Osteocyte (in vitro differentiated cells): ENCODE data around the gene IFNK. TPM values are rescaled to one million over a fixed set of nuclear protein-coding genes. Genes with fewer than 3 reads are reported as not detected.

Source experiments
- DNase-seq: peaks from one replicate; pipeline ENCODE4 v3.0.0; 2021; ENCODE audit warnings: mixed read lengths; ENCODE audit not compliant: unreplicated experiment; ENCODE audit errors: extremely low spot score
- H3K27ac Mint-ChIP-seq: one replicate; pipeline ENCODE4 v1.8.0; 2021; ENCODE audit warnings: mild to moderate bottlenecking, mixed read lengths; ENCODE audit not compliant: unreplicated experiment
- H3K27me3 Mint-ChIP-seq: one replicate; pipeline ENCODE4 v1.8.0; 2021; ENCODE audit warnings: mixed read lengths; ENCODE audit not compliant: unreplicated experiment
- H3K36me3 Mint-ChIP-seq: one replicate; pipeline ENCODE4 v1.8.0; 2021; ENCODE audit warnings: mixed read lengths; ENCODE audit not compliant: unreplicated experiment
- H3K4me1 Mint-ChIP-seq: one replicate; pipeline ENCODE4 v1.8.0; 2021; ENCODE audit warnings: mixed read lengths; ENCODE audit not compliant: unreplicated experiment
- H3K4me3 Mint-ChIP-seq: one replicate; pipeline ENCODE4 v1.8.0; 2021; ENCODE audit warnings: mild to moderate bottlenecking, moderate library complexity, mixed read lengths; ENCODE audit not compliant: unreplicated experiment
- H3K9me3 Mint-ChIP-seq: one replicate; pipeline ENCODE4 v1.8.0; 2021; ENCODE audit warnings: mixed read lengths; ENCODE audit not compliant: unreplicated experiment
- CTCF ChIP-seq: fragments of 200-600 bp; sonication (generic); IDR thresholded peaks from 2 replicates; pipeline ENCODE4 v1.5.0; 2021; ENCODE audit warnings: antibody characterized with exemption, mild to moderate bottlenecking, moderate library complexity
- total RNA-seq: library from RNA; stranded (reverse); gene quantifications from 2 replicates; pipeline ENCODE4 v1.2.1, GENCODE V29; 2021

The IFNK gene
- total RNA-seq, 1 donor from 2014 or later = not detected

- H3K36me3 Mint-ChIP-seq = peaks cover 3% of the 10 kb centered on the region
- DNase-seq = no peak
- H3K27me3 Mint-ChIP-seq = peaks cover 44% of the 10 kb centered on the region
- H3K4me1 Mint-ChIP-seq = peaks cover 20% of the 10 kb centered on the region
- H3K4me3 Mint-ChIP-seq = peak overlapping the region; percentile 89
- TF ChIP-seq CTCF = no peak
- H3K9me3 Mint-ChIP-seq = no peaks in the 10 kb centered on the region
- peak overlapping the region; percentile 78 for H3K27ac Mint-ChIP-seq
These were observed 4.8 kb downstream of the IFNK start for GRCh38 chr9:27528886-27529315.

- no peaks in the 10 kb centered on the region for H3K9me3 Mint-ChIP-seq
- H3K4me3 Mint-ChIP-seq = peak within 1 kb of the TSS; percentile 89
- H3K27ac Mint-ChIP-seq = peak within 1 kb of the TSS; percentile 78
- peaks cover 37% of the 10 kb centered on the region for H3K27me3 Mint-ChIP-seq
- peak; percentile 96 for TF ChIP-seq CTCF
- no peaks in the 10 kb centered on the region for H3K36me3 Mint-ChIP-seq
- peak; percentile 96 for DNase-seq
- peaks cover 20% of the 10 kb centered on the region for H3K4me1 Mint-ChIP-seq
These were observed 5.5 kb downstream of the IFNK start, which contains the start of gene MOB3B for GRCh38 chr9:27529316-27530278. Gene MOB3B (minus strand): TSS chr9:27529814. CDS start chr9:27455550, 74,264 bp downstream.

DNA sequence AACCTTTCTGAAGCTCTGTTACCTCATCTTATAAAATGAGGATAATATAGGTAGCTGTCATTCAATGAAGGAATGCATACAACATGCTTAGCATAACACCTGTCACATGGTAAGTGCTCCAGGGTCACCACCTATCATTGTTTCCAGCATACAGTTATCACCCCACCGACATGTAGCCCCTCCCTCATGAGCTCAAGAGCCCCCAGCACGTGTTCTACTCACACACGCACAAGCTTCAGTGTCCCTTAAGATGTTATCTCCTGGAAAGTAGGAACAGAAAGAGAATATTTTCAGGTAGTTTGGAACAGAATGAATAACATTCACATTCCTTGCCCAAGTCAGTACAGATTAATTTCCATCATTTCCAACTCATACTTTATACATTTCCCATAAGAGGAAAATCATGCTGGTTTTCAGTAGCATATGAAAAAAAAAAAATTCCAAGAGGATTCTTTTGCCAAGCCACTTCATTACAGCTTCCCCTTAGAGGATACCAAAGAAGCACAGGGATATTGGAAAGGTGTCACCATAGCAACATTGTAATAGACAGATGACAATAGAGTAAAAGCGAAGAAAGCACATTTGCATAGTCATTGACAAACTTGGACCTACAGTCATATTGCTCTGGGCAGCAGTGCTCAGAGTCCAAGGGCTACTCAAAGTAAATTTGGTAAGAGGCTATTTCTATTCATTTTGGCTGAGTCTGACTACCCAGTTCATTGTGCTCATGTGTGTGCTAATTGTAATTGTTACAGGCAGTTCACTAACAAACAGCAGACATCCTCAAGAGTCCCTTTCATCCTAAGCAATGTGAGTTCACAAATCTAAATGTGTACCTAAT lies 7.0 kb downstream of the IFNK start:
- Mint-ChIP-seq H3K9me3 (no peaks in the 10 kb centered on the region), H3K4me1 (peaks cover 20% of the 10 kb centered on the region), H3K27ac (no peak overlapping the region), H3K27me3 (peaks cover 29% of the 10 kb centered on the region), H3K4me3 (no peak overlapping the region), H3K36me3 (no peaks in the 10 kb centered on the region)
- TF ChIP-seq CTCF = no peak
- DNase-seq = no peak

GRCh38 chr9:27532046-27532445 lies 8.0 kb downstream of the IFNK start:
- Mint-ChIP-seq H3K4me3 (no peak overlapping the region), H3K27me3 (peaks cover 21% of the 10 kb centered on the region), H3K27ac (no peak overlapping the region), H3K4me1 (peaks cover 22% of the 10 kb centered on the region), H3K9me3 (no peaks in the 10 kb centered on the region), H3K36me3 (no peaks in the 10 kb centered on the region)
- no peak for DNase-seq
- TF ChIP-seq CTCF = no peak
